DOHH2 (cell line): ENCODE data around the gene FGF23.

ENCODE experiments used
- H3F3A ChIP-seq: fragments of 200-600 bp; sonication (generic), shearing (Covaris generic); 2 replicates; pipeline ENCODE4 v1.6.0; 2016; ENCODE audit warnings: antibody characterized with exemption, mild to moderate bottlenecking; ENCODE audit not compliant: control insufficient read depth, insufficient read depth
- H3K27ac ChIP-seq: fragments of 200-600 bp; sonication (generic); 2 replicates; pipeline ENCODE4 v1.5.1; 2014; ENCODE audit warnings: low read depth, mild to moderate bottlenecking, low read length, moderate library complexity
- H3K27me3 ChIP-seq: fragments of 200-600 bp; sonication (generic); 2 replicates; pipeline ENCODE4 v1.6.1; 2014; ENCODE audit warnings: mild to moderate bottlenecking, low read length, mixed read lengths; ENCODE audit not compliant: control insufficient read depth
- H3K36me3 ChIP-seq: fragments of 200-600 bp; sonication (generic); 2 replicates; pipeline ENCODE4 v1.6.1; 2014; ENCODE audit warnings: mild to moderate bottlenecking, low read length, moderate library complexity, mixed read lengths; ENCODE audit not compliant: control insufficient read depth
- H3K4me1 ChIP-seq: fragments of 200-600 bp; sonication (generic); 2 replicates; pipeline ENCODE4 v1.6.1; 2014; ENCODE audit warnings: mild to moderate bottlenecking, low read length, mixed read lengths; ENCODE audit not compliant: control insufficient read depth
- H3K4me2 ChIP-seq: fragments of 200-600 bp; sonication (generic); 2 replicates; pipeline ENCODE4 v1.6.0; 2014; ENCODE audit warnings: mild to moderate bottlenecking, low read length, moderate library complexity
- H3K4me3 ChIP-seq: fragments of 200-600 bp; sonication (generic); 2 replicates; pipeline ENCODE4 v1.5.1; 2014; ENCODE audit warnings: mild to moderate bottlenecking, low read length, mixed read lengths
- H3K79me2 ChIP-seq: fragments of 200-600 bp; sonication (generic); 2 replicates; pipeline ENCODE4 v1.6.1; 2014; ENCODE audit warnings: mild to moderate bottlenecking, low read length, mixed read lengths; ENCODE audit not compliant: control insufficient read depth
- H3K9me2 ChIP-seq: fragments of 200-600 bp; sonication (generic); replicated peaks from 2 replicates; pipeline ENCODE4 v1.6.1; 2014; ENCODE audit warnings: mild to moderate bottlenecking, low read length, mixed read lengths; ENCODE audit not compliant: control insufficient read depth
- H3K9me3 ChIP-seq: fragments of 200-600 bp; sonication (generic); 2 replicates; pipeline ENCODE4 v1.6.1; 2014; ENCODE audit warnings: antibody characterized with exemption, low read length, mixed read lengths; ENCODE audit not compliant: control insufficient read depth, insufficient read depth
- H4K20me1 ChIP-seq: fragments of 200-600 bp; sonication (generic); 2 replicates; pipeline ENCODE4 v1.6.0; 2014; ENCODE audit warnings: low read depth, mild to moderate bottlenecking, antibody characterized with exemption, low read length, moderate library complexity; ENCODE audit not compliant: control insufficient read depth, insufficient read depth
- CTCF ChIP-seq: fragments of 200-600 bp; sonication (generic); IDR thresholded peaks from one replicate; pipeline ENCODE4 v1.5.1; 2014; ENCODE audit warnings: antibody characterized with exemption, mild to moderate bottlenecking, low read depth, low read length; ENCODE audit not compliant: poor library complexity, severe bottlenecking
- EZH2phosphoT487 ChIP-seq: fragments of 200-600 bp; sonication (generic); IDR thresholded peaks from 2 replicates; pipeline ENCODE4 v1.6.1; 2017; ENCODE audit warnings: borderline replicate concordance, mild to moderate bottlenecking, antibody characterized with exemption, low read length, moderate library complexity, mixed read lengths

The FGF23 gene

GRCh38 chr12:4418913-4419312 lies 39.4 kb upstream of the FGF23 start:
- Histone ChIP-seq H3K79me2 (no peaks in the 10 kb centered on the region), H3K9me3 (no peaks in the 10 kb centered on the region), H3F3A (no peaks in the 10 kb centered on the region), H3K4me2 (no peak overlapping the region), H3K4me3 (no peak overlapping the region), H3K9me2 (no peaks in the 10 kb centered on the region), H3K27ac (no peak overlapping the region), H3K36me3 (no peaks in the 10 kb centered on the region), H3K27me3 (peaks cover 12% of the 10 kb centered on the region; the same call in 1 of the 2 replicates), H4K20me1 (no peaks in the 10 kb centered on the region; the same call in 1 of the 2 replicates), H3K4me1 (no peaks in the 10 kb centered on the region)
- no peak for TF ChIP-seq CTCF
- no peak for TF ChIP-seq EZH2phosphoT487

- H3K9me3 ChIP-seq: no peaks in the 10 kb centered on the region
- H3K4me1 ChIP-seq: no peaks in the 10 kb centered on the region
- no peak overlapping the region for H3K27ac ChIP-seq
- no peaks in the 10 kb centered on the region; the same call in 1 of the 2 replicates for H4K20me1 ChIP-seq
- H3K4me2 ChIP-seq: no peak overlapping the region
- no peaks in the 10 kb centered on the region for H3K9me2 ChIP-seq
- H3K79me2 ChIP-seq: no peaks in the 10 kb centered on the region
- peaks cover 17% of the 10 kb centered on the region; the same call in 1 of the 2 replicates for H3K27me3 ChIP-seq
- H3F3A ChIP-seq: no peaks in the 10 kb centered on the region
- no peak overlapping the region for H3K4me3 ChIP-seq
- TF ChIP-seq EZH2phosphoT487: no peak
- TF ChIP-seq CTCF: no peak
- H3K36me3 ChIP-seq: no peaks in the 10 kb centered on the region
Measured at GRCh38 chr12:4417936-4418335, 38.4 kb upstream of the FGF23 start.

GRCh38 chr12:4417455-4417854 lies 37.9 kb upstream of the FGF23 start:
- Histone ChIP-seq H3K9me2 (no peaks in the 10 kb centered on the region), H3K79me2 (no peaks in the 10 kb centered on the region), H3K27ac (no peak overlapping the region), H3K36me3 (no peaks in the 10 kb centered on the region), H3K4me1 (no peaks in the 10 kb centered on the region), H3K4me2 (no peak overlapping the region), H3K27me3 (peaks cover 21% of the 10 kb centered on the region; the same call in 1 of the 2 replicates), H3K9me3 (no peaks in the 10 kb centered on the region), H3F3A (no peaks in the 10 kb centered on the region), H4K20me1 (no peaks in the 10 kb centered on the region; the same call in 1 of the 2 replicates), H3K4me3 (no peak overlapping the region)
- TF ChIP-seq EZH2phosphoT487: no peak
- TF ChIP-seq CTCF: no peak

GRCh38 chr12:4416276-4416675 lies 36.8 kb upstream of the FGF23 start:
- H3K9me2 ChIP-seq: no peaks in the 10 kb centered on the region
- H3K27me3 ChIP-seq: peaks cover 31% of the 10 kb centered on the region
- H4K20me1 ChIP-seq: no peaks in the 10 kb centered on the region; the same call in 1 of the 2 replicates
- H3K79me2 ChIP-seq: no peaks in the 10 kb centered on the region
- no peaks in the 10 kb centered on the region for H3K9me3 ChIP-seq
- no peaks in the 10 kb centered on the region for H3F3A ChIP-seq
- H3K4me3 ChIP-seq: no peak overlapping the region
- no peak overlapping the region for H3K27ac ChIP-seq
- TF ChIP-seq CTCF (no peak), EZH2phosphoT487 (no peak)
- no peaks in the 10 kb centered on the region for H3K4me1 ChIP-seq
- H3K4me2 ChIP-seq: no peak overlapping the region
- no peaks in the 10 kb centered on the region for H3K36me3 ChIP-seq
